HG03469 (cell line): ENCODE results near the gene RPRD2.

Experiments used
- ATAC-seq: cut with Tn5 transposase; IDR thresholded peaks from one replicate; pipeline ENCODE4 v1.9.1; 2021; ENCODE audit warnings: mild to moderate bottlenecking, moderate library complexity, moderate number of reproducible peaks; ENCODE audit not compliant: unreplicated experiment

The RPRD2 gene

DNA sequence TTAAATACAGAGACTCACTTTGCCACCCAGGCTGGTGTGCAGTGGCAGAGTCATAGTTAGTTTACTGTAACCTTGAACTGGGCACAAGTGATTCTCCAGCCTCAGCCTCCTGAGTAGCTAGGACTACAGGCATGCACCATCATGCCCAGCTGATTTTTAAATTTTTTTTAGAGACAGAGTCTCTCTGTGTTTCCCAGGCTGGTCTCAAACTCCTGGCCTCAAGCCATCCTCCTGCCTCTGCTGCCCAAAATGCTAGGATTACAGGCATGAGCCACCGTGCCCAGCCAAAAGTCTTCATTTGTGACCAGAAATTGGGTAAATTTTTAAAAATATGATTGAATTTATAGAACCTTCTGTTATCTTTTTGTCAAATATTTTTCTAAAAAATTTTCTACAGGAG is 105.3 kb downstream of the RPRD2 start:
- ATAC-seq = no peak

DNA sequence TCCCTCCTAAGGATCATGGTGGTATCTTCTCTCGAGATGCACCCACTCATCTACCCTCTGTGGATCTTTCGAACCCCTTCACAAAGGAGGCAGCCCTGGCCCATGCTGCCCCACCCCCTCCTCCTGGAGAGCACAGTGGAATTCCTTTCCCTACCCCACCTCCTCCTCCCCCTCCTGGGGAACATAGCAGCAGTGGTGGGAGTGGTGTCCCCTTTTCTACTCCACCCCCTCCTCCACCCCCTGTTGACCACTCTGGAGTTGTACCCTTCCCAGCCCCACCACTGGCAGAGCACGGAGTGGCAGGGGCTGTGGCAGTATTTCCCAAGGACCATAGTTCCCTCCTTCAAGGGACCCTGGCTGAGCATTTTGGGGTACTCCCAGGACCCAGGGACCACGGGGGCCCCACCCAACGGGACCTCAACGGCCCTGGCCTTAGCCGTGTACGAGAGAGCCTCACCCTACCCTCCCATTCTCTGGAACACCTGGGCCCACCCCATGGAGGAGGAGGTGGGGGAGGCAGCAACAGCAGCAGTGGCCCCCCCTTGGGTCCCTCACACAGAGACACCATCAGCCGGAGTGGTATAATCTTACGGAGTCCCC is 108.8 kb downstream of the RPRD2 start:
- no peak for ATAC-seq

DNA sequence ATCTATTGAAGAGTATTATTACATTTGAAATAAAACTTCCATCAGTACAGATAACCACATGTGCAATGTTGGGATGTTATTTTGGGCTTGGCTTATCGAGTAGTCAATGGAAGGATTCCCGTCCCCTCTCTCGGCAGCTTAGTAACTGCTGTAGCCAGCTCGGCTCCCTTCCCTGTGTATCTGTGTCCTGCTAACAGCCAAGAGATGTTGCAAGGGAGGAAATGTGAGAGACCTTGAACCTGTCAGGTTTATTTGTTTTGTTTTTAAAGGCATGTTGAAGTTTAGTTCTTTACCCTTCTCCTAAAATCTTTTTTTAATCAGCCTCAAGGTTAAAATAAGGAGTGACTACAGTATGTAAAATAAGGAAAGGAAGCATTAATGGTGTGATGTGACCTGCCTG is 109.7 kb downstream of the RPRD2 start:
- ATAC-seq = no peak

DNA sequence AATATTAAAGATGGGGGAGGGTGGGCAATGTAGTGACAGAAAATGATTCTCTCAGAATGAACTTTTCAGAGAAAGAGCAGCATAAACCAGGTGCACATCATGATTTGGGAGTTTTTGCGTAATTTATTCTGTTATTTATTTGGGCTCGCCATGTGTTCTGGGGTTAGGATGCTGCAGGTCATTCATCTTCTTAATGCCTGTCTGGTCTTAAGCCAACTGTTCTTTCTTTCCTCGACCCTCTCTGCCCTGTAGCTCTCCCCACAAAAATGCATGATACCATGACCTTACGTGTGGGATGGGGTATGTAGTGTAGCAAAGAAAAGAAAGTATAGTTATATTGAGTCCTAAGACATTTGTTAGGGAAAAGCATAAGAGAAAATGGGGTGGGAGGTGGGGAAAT is 110.9 kb downstream of the RPRD2 start:
- ATAC-seq = no peak

DNA sequence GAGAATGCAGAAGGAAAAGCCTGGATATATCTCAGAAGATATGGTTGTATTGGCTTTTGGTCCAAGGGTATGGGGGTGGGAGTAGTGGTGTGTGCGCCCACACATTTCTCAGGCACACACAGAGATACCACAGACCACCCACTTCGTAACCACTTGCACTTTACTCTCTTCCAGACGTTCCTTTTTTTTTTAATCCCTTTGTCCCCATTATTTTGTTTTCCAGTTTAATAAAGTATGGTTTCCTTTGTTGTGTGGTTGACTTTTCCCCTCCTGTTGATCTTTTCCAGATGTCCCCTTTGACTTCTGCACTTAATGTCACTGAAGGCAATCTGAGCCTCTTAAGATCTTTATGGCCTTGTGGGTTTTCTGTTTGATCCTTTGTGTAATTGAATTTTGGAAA is 112.8 kb downstream of the RPRD2 start:
- ATAC-seq = no peak

DNA sequence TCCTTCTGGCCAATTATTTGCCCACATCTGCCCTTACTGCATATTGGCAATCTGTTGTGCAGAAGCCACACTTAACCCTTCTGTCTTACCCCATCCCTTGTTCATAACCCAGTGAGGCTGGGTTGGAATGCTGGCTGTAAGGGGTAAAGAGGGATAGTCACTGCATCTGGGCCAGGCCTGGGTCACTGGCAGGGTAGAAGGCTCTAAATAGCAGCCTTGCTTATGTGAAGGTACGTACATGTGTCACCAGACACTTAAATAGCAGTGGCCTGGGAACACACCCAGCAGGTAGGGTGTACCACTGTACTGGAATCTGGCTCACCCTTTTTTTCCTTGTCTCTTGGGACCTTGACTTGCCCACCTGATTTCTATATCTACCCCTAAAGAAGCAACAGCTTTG is 113.4 kb downstream of the RPRD2 start:
- ATAC-seq = no peak

DNA sequence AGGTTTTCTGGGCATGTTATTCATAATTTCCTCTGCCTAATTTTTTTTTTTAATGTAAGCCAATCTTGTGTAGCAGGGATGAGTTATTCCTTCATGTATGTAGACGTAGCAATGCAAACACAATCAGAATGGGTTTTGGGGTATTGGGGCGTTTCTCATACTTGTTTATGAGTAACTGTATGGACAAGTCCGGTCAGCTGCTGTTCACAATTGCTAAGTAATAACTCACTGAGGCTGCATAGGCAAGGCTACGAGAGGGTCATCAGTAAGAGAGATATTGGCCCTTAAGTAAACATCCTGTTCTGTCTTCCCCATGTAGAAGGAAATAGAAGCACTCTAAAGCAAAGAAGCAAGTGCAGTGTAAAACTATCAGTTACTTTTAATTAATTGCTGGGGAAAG is 113.8 kb downstream of the RPRD2 start:
- no peak for ATAC-seq

DNA sequence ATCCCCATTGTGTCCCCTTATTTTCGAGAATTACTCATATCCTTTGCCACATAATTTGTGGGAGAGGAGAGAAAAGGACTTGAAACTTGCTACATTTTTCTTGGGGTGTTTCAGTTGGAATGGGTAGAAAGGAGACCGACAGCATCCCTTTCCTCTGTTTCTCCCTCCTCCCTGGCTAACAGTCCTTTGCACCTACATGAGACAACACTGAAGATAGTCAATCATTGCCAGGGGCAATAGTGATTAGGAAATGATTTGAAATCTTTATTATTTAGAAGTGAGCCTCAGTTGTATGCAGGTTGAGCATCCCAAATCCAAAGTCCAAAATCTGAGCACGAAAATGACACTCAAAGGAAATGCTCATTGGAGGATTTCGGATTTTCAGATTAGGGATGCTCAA is 115.4 kb downstream of the RPRD2 start:
- no peak for ATAC-seq

DNA sequence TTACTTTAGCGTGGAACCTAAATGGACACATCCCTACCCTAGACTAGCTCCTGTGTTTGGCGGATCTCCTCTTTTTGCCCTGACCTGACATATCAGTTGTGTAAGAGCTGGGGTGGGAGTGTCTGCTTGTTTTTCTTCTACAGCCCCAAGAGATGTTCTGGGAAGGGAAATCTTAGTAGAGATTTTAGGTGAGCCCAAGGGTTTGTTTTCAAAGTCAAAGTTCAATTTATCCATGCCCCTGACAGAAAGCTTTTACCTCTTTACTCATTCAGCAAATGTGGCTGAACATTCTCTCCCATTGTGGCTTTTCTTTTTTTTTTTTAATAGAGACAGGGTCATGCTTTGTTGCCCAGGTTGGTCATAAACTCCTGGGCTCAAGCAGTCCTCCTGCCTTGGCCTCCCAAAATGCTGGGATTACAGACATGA is 116.0 kb downstream of the RPRD2 start:
- no peak for ATAC-seq

DNA sequence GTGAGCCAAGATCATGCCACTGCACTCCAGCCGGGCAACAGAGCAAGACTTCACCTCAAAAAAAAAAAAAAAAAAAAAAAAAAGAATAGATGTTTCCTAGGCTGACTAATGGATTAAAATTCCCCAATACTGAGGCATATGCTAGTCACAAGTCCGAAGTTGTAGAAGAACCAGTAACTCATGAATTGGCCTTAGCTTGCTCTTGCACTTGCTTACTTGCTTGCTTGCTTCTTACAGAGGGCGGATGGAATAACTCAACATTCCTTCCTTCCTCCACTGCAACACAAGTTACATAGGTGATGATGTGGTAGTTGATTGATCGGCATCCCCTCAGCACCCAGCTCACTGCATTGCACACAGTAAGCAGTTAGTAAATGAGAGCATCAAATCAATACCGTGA is 120.5 kb downstream of the RPRD2 start:
- ATAC-seq = no peak

DNA sequence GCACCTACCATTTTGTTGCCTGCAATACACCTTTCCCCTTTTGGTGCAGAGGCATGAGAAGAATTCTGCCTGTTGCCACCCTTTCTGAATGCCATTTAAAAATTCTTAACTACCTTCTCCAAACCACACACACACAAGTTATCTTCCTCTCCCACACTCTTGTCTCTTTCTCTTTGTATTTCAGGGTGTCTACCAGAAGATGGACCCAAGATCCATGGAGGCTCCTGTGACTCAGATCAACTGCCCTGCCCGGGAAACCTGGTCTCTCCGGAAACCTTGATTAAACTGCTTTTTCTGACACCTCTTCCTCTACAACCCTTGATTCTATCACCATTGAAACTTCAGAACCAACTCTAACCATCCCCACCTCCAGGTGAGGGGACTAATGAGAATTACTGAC is 120.9 kb downstream of the RPRD2 start:
- ATAC-seq = no peak

DNA sequence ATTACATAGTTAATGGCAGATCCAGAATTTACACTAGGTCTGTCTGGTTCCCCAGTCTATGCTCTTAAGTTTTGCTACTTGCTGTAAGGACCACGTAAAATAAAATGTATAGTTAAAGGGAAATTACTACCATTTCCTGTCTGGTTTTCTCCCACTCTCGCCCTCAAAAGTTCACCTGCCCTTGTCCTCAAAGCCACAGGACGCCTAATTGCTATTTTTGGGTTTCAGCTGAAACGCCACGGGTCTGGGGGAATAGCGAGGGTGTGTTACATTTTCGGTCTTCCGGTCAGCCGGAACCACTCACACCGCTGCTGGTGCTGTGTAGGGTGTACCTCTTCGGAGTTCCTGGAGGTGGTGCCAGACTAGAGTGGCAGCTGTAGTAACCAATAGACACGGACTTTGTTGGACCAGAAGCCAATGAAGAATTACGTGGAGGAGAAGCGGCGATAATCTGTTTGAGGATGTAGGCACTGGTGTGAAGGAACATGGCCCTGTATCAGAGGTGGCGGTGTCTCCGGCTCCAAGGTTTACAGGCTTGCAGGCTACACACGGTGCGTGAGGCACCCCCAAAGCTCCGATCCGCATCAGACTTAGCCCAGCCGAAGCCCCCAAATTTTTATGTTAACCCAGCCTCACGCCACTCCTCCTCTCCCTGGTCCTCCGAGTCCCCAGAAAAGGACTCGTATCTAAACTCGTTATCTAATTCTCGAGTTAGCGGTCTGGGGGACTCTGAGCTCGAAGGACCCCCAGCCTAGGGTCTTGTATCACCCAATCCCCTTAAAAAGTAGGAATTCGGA is 123.2 kb downstream of the RPRD2 start, which contains the start of gene TARS2:
Gene TARS2, plus strand, starts transcription at position 454 of the 797 bp plus-strand sequence. Its CDS starts 32 bp downstream, at position 486.
- peak; percentile 96 for ATAC-seq

DNA sequence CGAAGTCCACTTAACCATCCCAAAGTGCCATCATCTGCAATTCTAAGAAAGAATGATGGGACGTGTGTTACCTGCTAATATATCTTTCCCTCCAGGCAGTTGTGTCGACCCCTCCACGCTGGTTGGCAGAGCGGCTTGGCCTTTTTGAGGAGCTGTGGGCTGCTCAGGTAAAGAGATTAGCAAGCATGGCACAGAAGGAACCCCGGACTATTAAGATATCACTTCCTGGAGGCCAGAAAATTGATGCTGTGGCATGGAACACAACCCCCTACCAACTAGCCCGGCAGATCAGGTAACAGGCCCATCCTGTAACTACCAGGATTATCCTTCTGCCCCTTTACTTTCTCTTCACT is 123.8 kb downstream of the RPRD2 start:
- no peak for ATAC-seq

DNA sequence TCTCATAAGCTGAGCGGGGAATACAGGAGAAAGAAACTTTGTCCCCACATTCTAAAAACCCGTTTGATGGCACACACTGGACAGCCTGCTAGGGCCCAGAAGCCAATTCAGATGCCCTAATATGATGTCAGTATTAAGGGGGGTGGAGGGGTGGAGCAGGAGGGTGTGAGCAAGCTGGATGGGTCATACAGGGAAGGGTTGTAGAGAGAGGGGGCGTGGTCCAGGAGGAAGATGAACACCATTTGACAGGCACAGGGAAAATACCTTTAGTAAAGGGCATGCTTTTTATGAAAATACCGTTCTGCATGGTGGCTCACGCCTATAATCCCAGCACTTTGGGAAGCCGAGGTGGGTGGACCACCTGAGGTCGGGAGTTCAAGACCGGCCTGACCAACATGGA is 129.2 kb downstream of the RPRD2 start:
- ATAC-seq = no peak

DNA sequence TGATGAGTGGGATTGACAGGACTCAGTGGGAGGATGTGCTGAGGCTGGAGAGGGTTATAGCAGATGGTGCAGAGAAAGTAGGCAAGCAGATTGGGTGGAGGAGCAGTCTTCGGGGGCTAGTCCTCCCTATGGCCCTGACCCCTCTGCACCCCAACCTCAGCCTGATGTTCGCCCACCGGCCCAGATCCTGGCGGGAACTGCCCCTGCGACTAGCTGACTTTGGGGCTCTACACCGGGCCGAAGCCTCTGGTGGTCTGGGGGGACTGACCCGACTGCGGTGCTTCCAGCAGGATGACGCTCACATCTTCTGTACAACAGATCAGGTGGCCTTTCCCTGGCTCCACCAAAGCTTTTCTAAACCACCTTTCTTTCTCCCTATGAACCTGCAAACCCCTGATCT is 134.4 kb downstream of the RPRD2 start:
- no peak for ATAC-seq

DNA sequence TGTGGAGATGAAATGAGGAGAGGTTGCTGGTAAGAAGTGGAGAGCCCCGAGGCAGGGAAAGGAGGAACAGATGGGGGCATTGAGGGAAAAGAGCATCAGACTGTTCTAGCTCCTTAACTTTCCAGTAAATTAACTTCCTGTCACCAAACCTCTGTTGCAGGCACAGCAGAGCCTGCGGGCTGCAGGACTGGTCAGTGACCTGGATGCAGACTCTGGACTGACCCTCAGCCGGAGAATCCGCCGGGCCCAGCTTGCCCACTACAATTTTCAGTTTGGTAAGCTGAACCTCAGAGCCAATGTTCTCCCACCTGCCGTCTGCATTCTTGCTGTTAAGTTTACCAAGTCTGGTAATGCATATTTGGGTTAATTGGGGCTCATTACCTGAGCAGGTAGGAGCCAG is 141.5 kb downstream of the RPRD2 start:
- no peak for ATAC-seq

DNA sequence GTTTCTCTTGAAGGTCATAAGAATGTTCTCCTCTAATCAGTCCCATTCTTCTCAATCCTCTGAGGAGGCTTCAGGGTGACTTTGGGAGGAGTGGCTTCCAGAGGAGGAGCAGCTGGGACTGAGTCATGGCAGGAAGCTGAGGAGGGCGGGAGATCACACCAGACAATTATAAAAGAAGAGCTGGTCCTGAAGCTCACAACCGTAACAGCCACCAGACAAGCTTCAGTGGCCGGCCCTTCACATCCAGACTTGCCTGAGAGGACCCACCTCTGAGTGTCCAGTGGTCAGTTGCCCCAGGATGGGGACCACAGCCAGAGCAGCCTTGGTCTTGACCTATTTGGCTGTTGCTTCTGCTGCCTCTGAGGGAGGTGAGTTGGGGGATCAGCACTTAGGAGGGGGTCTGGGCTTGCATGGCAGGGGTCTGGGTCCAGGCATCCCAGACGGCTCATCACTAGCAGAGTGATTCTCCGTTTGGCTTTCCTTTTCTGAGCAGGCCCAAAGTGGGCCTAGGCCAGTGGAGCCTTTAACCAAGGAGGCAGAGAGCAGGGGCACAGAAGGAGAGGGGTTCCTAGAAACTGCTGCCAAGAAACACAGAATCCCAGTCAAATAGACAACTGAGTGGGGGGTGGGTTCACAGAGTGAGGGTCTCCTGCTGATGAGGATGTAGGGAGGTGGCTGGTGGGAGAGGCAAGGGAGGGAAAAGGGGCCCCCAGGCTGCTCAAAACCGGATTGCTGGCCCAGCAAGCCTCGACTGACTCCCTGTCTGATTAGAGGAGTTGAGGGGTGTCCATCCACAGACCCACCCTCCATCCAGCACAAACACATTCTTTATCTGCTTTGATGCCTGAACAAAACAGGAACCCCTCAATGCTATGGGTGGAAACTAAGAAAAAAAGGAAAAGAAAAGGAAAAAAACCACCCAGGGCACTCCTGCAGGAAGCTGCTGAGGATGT is 144.2 kb downstream of the RPRD2 start, which contains the start of gene ECM1:
Gene ECM1, plus strand, starts transcription at position 198 of the 953 bp plus-strand sequence. Its CDS starts 101 bp downstream, at position 299.
- ATAC-seq = no peak

DNA sequence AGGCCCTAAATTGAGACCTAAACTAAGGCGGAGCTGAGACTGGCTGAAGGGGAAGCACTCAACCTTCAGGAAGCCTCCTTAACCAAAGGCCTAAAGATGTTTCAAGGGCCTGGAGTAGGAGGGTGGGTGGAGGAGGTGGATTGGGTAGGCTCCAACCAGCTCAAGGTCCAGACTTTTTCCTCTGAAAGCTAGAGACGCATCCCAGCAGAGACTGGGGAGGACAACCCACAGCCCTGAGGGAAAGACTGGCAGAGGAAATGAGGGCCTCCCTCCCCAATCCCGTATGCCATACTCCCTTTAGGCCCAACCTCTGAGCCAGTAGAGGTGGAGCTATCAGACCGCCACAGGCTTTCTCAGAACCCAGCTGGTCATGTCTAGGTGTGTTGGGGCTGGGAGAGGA is 145.0 kb downstream of the RPRD2 start:
- ATAC-seq = no peak

DNA sequence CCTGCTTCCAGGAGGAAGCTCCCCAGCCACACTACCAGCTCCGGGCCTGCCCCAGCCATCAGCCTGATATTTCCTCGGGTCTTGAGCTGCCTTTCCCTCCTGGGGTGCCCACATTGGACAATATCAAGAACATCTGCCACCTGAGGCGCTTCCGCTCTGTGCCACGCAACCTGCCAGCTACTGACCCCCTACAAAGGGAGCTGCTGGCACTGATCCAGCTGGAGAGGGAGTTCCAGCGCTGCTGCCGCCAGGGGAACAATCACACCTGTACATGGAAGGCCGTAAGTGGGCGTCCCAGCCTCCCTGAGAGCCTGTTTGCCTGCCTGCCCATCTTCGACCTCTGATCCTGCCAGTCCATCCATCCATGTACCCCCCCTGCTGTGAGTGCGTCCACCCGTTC is 147.6 kb downstream of the RPRD2 start:
- ATAC-seq = no peak

DNA sequence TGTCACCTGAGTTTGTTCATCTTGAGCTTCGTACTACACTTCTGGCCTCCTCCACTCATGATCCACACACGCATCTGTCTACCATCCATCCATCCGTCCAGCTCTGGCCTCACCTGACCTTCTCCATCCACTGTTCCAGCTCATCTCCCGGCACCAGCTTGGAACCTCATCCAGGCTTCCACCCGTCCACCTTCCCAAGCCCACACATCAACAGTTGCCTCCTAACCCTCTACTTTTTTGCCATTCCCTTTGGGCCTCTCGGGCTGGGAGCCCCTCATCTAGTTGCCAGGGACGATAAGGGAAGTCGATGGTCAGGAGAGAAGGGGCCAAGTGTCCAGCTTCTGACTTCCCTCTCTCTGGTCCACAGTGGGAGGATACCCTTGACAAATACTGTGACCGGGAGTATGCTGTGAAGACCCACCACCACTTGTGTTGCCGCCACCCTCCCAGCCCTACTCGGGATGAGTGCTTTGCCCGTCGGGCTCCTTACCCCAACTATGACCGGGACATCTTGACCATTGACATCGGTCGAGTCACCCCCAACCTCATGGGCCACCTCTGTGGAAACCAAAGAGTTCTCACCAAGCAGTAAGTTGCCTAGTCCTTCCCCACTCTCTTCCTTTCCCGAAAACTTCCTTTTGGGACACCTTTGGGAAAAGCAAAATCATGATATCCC is 148.2 kb downstream of the RPRD2 start:
- no peak for ATAC-seq

DNA sequence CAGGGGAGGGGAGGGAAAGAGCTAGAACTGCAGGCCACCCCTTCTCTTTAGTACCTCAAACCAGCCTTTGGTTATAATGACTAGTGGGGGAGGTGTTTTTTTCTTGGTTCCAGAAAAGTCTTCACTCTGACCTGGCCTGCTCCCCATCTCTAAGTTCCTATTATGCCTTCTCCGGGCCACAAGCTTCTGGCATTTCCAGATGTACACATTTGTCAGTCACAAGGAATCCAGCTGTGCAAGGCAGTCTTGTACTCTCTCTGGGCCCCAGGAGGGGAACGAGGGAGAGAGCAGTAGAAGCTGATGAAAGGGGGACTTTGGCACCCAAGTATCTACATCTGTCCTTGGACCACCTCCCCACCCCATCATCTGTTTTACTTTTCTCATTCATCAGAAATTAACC is 148.9 kb downstream of the RPRD2 start:
- ATAC-seq = no peak
